ENCODE data around the gene ENTPD5. TPM values are rescaled to one million over a fixed set of nuclear protein-coding genes. Genes with fewer than 3 reads are reported as not detected.

Gene ENTPD5
- total and polyA plus RNA-seq, 2 donors (not counting 1 experiment from before 2014, with no cell fraction given): 9.6 to 13.7 TPM

- no peak for DNase-seq (ENCODE audit: low read depth in 2 of 2)
- H3K4me3 ChIP-seq (replicated peaks in 1 of 4; ENCODE audit: control extremely low read depth in 1 of 4, insufficient read depth in 1 of 4, low read depth in 3 of 4, low read length in 4 of 4): no peak overlapping the region
- no peak overlapping the region for H3K9ac ChIP-seq (ENCODE audit: insufficient read depth, low read length)
- H3K27me3 ChIP-seq (ENCODE audit: control insufficient read depth, insufficient read depth, low read length): no peaks in the 10 kb centered on the region
- H4K20me1 ChIP-seq (ENCODE audit: control insufficient read depth, extremely low read depth, insufficient read depth, low read length): no peaks in the 10 kb centered on the region
- H3K4me2 ChIP-seq (ENCODE audit: extremely low read depth, insufficient read depth, low read length): no peak overlapping the region
- peaks cover 10% of the 10 kb centered on the region for H3K36me3 ChIP-seq (ENCODE audit: control insufficient read depth, insufficient read depth, low read length)
- TF ChIP-seq EZH2 (IDR thresholded peaks at IDR 0.05; ENCODE audit: low read length, missing control alignments) (no peak), CTCF (conservative IDR thresholded peaks at IDR 0.05 in 1 of 2, IDR thresholded peaks at IDR 0.05 in 1 of 2; ENCODE audit: low read depth in 1 of 2, low read length in 2 of 2) (no peak)
- no peaks in the 10 kb centered on the region for H3K9me3 ChIP-seq (ENCODE audit: control insufficient read depth, insufficient read depth, low read depth, low read length)
- no peaks in the 10 kb centered on the region for H3K4me1 ChIP-seq (ENCODE audit: control insufficient read depth, extremely low read depth, insufficient read depth, low read length)
- H2AFZ ChIP-seq (ENCODE audit: low read length): no peak overlapping the region
- H3K79me2 ChIP-seq (ENCODE audit: control insufficient read depth, insufficient read depth, low read length): no peaks in the 10 kb centered on the region
- no peak overlapping the region for H3K27ac ChIP-seq (ENCODE audit: insufficient read depth, low read length)
These were observed 53.9 kb downstream of the ENTPD5 start for GRCh38 chr14:73965216-73965615.

GRCh38 chr14:73961192-73961591 is 57.9 kb downstream of the ENTPD5 start:
- H3K4me3 ChIP-seq (replicated peaks in 1 of 4; ENCODE audit: control extremely low read depth in 1 of 4, insufficient read depth in 1 of 4, low read depth in 3 of 4, low read length in 4 of 4): no peak overlapping the region
- no peak for DNase-seq (ENCODE audit: low read depth in 2 of 2)
- no peak overlapping the region for H2AFZ ChIP-seq (ENCODE audit: low read length)
- no peak for TF ChIP-seq EZH2 (IDR thresholded peaks at IDR 0.05; ENCODE audit: low read length, missing control alignments)
- TF ChIP-seq CTCF (conservative IDR thresholded peaks at IDR 0.05 in 1 of 2, IDR thresholded peaks at IDR 0.05 in 1 of 2; ENCODE audit: low read depth in 1 of 2, low read length in 2 of 2): no peak
- no peaks in the 10 kb centered on the region for H3K27me3 ChIP-seq (ENCODE audit: control insufficient read depth, insufficient read depth, low read length)
- no peak overlapping the region for H3K9ac ChIP-seq (ENCODE audit: insufficient read depth, low read length)
- H3K27ac ChIP-seq (ENCODE audit: insufficient read depth, low read length): no peak overlapping the region
- H4K20me1 ChIP-seq (ENCODE audit: control insufficient read depth, extremely low read depth, insufficient read depth, low read length): no peaks in the 10 kb centered on the region
- no peaks in the 10 kb centered on the region for H3K4me1 ChIP-seq (ENCODE audit: control insufficient read depth, extremely low read depth, insufficient read depth, low read length)
- peaks cover 16% of the 10 kb centered on the region for H3K36me3 ChIP-seq (ENCODE audit: control insufficient read depth, insufficient read depth, low read length)
- no peaks in the 10 kb centered on the region for H3K79me2 ChIP-seq (ENCODE audit: control insufficient read depth, insufficient read depth, low read length)
- no peaks in the 10 kb centered on the region for H3K9me3 ChIP-seq (ENCODE audit: control insufficient read depth, insufficient read depth, low read depth, low read length)
- no peak overlapping the region for H3K4me2 ChIP-seq (ENCODE audit: extremely low read depth, insufficient read depth, low read length)

GRCh38 chr14:73958591-73958990 is 60.5 kb downstream of the ENTPD5 start:
- Histone ChIP-seq H3K9me3 (ENCODE audit: control insufficient read depth, insufficient read depth, low read depth, low read length) (no peaks in the 10 kb centered on the region), H3K4me2 (ENCODE audit: extremely low read depth, insufficient read depth, low read length) (no peak overlapping the region), H3K4me1 (ENCODE audit: control insufficient read depth, extremely low read depth, insufficient read depth, low read length) (no peaks in the 10 kb centered on the region), H3K79me2 (ENCODE audit: control insufficient read depth, insufficient read depth, low read length) (no peaks in the 10 kb centered on the region), H2AFZ (ENCODE audit: low read length) (no peak overlapping the region), H3K27ac (ENCODE audit: insufficient read depth, low read length) (no peak overlapping the region), H3K36me3 (ENCODE audit: control insufficient read depth, insufficient read depth, low read length) (peaks cover 16% of the 10 kb centered on the region), H3K27me3 (ENCODE audit: control insufficient read depth, insufficient read depth, low read length) (no peaks in the 10 kb centered on the region), H3K4me3 (replicated peaks in 1 of 4; ENCODE audit: control extremely low read depth in 1 of 4, insufficient read depth in 1 of 4, low read depth in 3 of 4, low read length in 4 of 4) (no peak overlapping the region), H3K9ac (ENCODE audit: insufficient read depth, low read length) (no peak overlapping the region), H4K20me1 (ENCODE audit: control insufficient read depth, extremely low read depth, insufficient read depth, low read length) (no peaks in the 10 kb centered on the region)
- TF ChIP-seq EZH2 (IDR thresholded peaks at IDR 0.05; ENCODE audit: low read length, missing control alignments) (no peak), CTCF (conservative IDR thresholded peaks at IDR 0.05 in 1 of 2, IDR thresholded peaks at IDR 0.05 in 1 of 2; ENCODE audit: low read depth in 1 of 2, low read length in 2 of 2) (no peak)
- no peak for DNase-seq (ENCODE audit: low read depth in 2 of 2)
